ENCODE measurements around the gene CRELD2.
A peak's percentile ranks its signal among the peaks of the same experiment; 100 is the strongest.

Gene CRELD2

DNA sequence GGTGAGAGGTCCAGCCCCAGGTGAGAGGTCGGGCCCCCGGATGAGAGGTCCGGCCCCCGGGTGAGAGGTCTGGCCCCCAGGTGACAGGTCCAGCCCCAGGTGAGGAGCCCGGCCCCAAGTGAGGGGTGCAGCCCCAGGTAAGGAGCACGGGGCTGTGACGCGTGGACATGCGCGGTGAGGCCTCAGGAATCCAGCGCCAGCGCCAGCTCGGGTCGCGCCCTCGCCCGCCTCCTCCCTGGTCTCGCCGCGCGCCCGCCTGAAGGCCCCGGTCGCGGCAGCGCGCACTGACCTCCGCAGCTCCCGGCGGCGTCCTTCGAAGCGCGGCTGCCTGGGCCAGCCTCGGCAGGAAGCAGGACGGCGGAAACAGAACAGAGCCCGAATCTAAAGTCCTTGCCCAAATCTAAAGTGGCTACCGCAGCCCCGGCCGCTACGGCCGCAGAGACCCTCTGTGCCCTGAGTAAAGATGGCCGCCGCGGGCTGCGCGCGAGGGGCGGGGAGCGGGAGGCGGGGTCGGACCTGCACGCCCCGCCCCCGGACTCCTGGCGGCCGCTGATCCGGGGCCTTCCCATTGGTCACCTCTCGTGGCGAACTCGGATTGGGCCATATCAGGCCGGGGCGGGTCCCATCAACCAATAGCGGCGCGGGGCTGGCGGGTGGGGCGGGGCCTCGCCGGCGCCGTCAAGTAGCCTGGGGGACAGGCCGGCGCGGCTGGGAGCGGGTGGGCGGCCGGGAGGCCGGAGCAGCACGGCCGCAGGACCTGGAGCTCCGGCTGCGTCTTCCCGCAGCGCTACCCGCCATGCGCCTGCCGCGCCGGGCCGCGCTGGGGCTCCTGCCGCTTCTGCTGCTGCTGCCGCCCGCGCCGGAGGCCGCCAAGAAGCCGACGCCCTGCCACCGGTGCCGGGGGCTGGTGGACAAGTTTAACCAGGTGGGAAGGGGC is at the start of gene CRELD2, which contains the start of gene ALG12:
Gene CRELD2 (plus strand): TSS at position 661 of the 937 bp plus-strand sequence. CDS start 136 bp downstream, at position 797.
Gene ALG12 (minus strand): TSS at position 465 of the 937 bp plus-strand sequence. CDS start 4,673 bp downstream, outside the sequence.
- intact Hi-C loops (cut with DNase I) = loop anchor here (2.0 kb wide), 1 partner anchor 65 kb away; the partner anchor contains the start of gene ZBED4
- DNase-seq = peak; percentile 96 to 100 (median 99)

DNA sequence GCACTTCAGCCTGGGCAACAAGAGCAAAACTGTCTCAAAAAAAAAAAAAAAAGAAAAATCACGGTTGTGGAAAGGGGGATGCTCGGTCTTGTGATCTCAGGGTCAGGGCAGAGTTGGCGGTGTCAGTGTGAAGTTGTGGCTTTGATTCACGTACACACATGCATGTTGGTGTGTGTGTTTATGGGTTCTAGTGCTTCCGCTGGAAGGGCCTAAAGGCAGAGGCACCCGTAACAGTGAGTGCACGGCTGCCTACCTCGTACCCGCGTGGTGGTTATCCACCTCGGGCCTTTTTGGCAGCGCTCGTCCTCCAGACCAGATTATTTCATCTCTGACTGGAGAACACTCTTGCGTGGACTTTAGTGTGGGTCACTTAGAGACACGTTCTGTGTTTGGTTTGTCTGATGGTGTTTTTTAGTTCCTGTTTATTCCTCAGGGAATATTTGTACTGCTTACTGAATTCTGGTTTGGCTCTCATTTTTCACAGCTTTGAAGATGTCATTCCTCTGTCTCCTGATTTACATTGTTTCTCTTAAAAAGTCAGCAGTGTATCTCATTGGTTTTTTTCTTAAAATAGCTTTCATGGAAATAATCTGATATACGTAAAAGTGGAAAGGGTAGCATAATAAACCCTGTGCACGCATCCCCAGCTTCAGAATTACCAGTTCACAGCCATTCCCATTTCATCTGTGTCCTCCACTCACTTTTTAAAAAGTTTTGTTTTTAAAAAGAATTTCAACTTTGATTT is 49.2 kb upstream of the CRELD2 start:
- intact Hi-C loops (cut with DNase I) = no loop called here
- peak in 1 of 10 donors; percentile 44 for DNase-seq

GRCh38 chr22:49869845-49870712 is 48.4 kb upstream of the CRELD2 start:
- no peak for DNase-seq
- intact Hi-C loops (cut with DNase I) = no loop called here

- DNase-seq = peak in 1 of 10 donors; percentile 11
- intact Hi-C loops (cut with DNase I) = no loop called here
Measured at GRCh38 chr22:49871482-49871881, 47.0 kb upstream of the CRELD2 start.

DNA sequence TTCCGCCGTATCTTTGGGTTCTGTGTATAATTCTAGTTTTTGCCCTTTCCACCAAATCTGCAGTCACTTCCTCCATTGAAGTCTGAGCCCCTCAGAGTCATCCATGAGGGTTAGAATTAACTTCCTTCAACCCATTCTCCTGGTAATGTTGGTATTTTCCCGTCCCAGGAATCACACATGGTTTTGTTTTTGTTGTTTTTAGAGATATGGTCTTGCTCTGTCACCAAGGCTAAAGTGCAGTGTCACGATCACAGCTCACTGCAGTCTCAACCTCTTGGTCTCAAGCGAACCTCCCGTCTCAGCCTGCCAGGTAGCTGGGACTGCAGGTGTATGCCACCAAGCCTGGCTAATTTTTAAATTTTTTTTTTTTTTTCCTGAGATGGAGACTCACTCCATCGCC is 46.1 kb upstream of the CRELD2 start:
- intact Hi-C loops (cut with DNase I) = no loop called here
- DNase-seq = no peak

DNA sequence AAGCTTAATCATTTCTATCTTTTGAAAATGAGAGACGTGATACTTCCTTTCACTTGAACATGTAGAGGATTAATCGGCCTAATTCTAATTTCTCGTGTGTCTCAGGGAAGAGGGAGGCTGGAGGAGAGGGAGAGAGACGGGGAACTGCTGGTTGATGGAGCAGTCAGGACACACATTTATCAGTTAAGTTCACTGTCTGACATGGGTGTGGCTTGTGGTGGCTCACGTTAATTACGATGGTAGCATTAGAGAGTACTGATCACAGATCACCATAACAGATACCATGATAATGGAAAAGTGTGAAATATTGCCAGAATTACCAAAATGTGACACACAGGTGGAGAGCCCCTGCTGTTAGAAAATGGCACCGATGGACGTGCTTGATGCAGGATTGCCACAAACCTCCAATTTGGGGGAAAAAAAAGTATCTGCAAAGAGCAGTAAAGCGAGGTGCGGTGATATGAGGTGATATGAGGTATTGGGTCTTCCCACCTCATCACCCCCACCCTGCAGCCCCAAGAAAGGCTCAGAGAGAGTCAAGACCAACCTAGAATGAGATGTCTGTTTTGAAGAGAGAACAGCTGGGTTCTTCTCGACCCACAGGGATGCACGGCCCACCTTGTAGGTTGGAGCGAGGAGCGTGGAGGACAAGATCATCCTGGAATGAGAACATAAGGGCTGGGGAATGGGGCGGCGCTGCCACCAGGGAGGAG is 45.0 kb upstream of the CRELD2 start:
- intact Hi-C loops (cut with DNase I) = no loop called here
- no peak for DNase-seq

GRCh38 chr22:49877642-49878041 is 40.8 kb upstream of the CRELD2 start:
- intact Hi-C loops (cut with DNase I) = no loop called here
- DNase-seq = no peak

DNA sequence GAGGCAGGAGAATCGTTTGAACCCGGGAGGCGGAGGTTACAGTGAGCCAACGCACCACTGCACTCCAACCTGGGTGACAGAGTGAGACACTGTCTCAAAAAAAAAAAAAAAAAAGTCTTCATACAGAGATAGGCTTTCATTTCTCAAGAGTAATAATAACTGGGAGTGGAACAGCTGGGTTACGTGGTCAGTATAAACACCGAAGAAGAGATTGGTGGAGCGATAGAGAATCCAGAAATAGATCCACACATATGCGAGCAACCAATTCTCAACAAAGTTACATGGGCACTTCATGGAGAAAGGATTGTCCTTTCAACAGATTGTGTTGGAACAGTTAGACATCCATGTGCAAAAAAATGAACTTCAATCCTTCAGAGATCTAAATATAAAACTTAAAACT is 40.2 kb upstream of the CRELD2 start:
- intact Hi-C loops (cut with DNase I) = no loop called here
- no peak for DNase-seq

DNA sequence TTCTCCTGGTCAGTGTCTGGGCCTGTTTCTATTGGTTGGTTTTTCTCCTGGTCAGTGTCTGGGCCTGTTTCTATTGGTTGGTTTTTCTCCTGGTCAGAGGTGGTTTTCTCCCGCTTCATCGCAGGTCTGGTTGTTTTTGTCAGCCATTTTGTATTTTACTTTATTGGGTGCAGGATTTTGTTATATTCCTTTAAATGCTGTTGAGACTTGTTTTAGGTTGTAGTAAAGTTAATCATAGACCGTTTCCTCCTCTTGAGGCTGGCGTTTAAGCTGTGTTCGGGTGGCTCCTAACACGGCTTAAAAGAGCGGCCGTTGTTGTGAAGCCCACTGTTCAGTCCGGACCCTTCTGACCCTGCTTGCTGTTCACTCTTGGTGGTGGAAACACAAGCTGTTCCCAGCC is 38.6 kb upstream of the CRELD2 start:
- DNase-seq = no peak
- intact Hi-C loops (cut with DNase I) = no loop called here

- no peak for DNase-seq
- intact Hi-C loops (cut with DNase I) = no loop called here
Measured at GRCh38 chr22:49880281-49880680, 38.2 kb upstream of the CRELD2 start.

DNA sequence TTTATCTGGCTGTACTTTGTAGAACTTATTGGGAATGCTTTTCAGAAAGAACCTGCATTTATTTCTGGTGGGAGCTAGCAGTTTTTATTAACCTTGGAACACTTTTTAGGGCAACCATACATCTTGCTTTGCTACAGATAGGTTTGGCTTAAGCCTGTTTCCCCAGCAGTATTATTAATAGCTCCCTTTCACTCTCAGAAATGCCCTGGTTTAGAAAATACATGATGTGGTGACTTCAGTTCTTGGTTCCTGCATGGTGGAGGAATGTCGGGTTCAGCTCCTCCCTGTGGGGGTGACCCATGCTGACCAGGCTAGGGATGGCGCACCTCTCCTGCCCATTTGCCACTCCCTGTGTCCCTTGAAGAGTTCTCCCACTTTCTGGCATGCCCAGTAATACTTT is 36.6 kb upstream of the CRELD2 start:
- intact Hi-C loops (cut with DNase I) = no loop called here
- DNase-seq = no peak

GRCh38 chr22:49882519-49883293 is 35.7 kb upstream of the CRELD2 start:
- intact Hi-C loops (cut with DNase I) = no loop called here
- peak in 4 of 10 donors; percentile 17 to 88 (median 54) for DNase-seq

GRCh38 chr22:49883294-49883640 is 35.2 kb upstream of the CRELD2 start:
- no peak for DNase-seq
- intact Hi-C loops (cut with DNase I) = no loop called here

GRCh38 chr22:49884075-49884474 is 34.4 kb upstream of the CRELD2 start:
- no peak for DNase-seq
- intact Hi-C loops (cut with DNase I) = no loop called here

GRCh38 chr22:49884503-49885260 is 33.8 kb upstream of the CRELD2 start:
- DNase-seq = no peak
- intact Hi-C loops (cut with DNase I) = no loop called here

- DNase-seq = no peak
- intact Hi-C loops (cut with DNase I) = no loop called here
Measured at GRCh38 chr22:49885281-49885680, 33.2 kb upstream of the CRELD2 start.

GRCh38 chr22:49885881-49886280 is 32.6 kb upstream of the CRELD2 start:
- no peak for DNase-seq
- intact Hi-C loops (cut with DNase I) = no loop called here

GRCh38 chr22:49886346-49887063 is 31.9 kb upstream of the CRELD2 start:
- peak in 1 of 10 donors; percentile 73 for DNase-seq
- intact Hi-C loops (cut with DNase I) = no loop called here

Measured in posterior cingulate gyrus (tissue), 11 donors.